ENCODE measurements around the gene DGKD. TPM values are rescaled to one million over a fixed set of nuclear protein-coding genes. Genes with fewer than 3 reads are reported as not detected.

Gene DGKD
- total and polyA plus RNA-seq, 2 donors (not counting 1 experiment from before 2014, with no cell fraction given) = 224 to 396 TPM

GRCh38 chr2:233422649-233423551 is 68.6 kb downstream of the DGKD start:
- ChIA-PET POLR2A (interaction anchor here (0.6 to 1.2 kb wide), 4 partner anchors 11 to 709 kb away, joined by 3 to 4 read pairs (median 4); no protein-coding TSS in a partner anchor), CTCF (interaction anchor here (0.8 to 15.7 kb wide), 7 partner anchors 7 to 117 kb away, joined by 3 to 218 read pairs (median 5); no protein-coding TSS in a partner anchor)
- Histone ChIP-seq H3K9me3 (ENCODE audit: control extremely low read depth in 1 of 3, control insufficient read depth in 2 of 3, insufficient read depth in 1 of 3, low read length in 2 of 3) (no peaks in the 10 kb centered on the region), H3K36me3 (replicated peaks in 1 of 2; ENCODE audit: control extremely low read depth in 1 of 2, control insufficient read depth in 1 of 2, extremely low read depth in 1 of 2, insufficient read depth in 2 of 2, low read length in 1 of 2) (peaks cover 2 to 46% of the 10 kb centered on the region in 2 experiments), H4K20me1 (ENCODE audit: control insufficient read depth, insufficient read depth, low read length, poor library complexity, severe bottlenecking) (peaks cover 36% of the 10 kb centered on the region), H3K4me3 (ENCODE audit: control extremely low read depth in 1 of 5, extremely low read depth in 1 of 5, insufficient read depth in 1 of 5, low read depth in 2 of 5, low read length in 4 of 5) (peak overlapping the region in 1 of 5 experiments; percentile 76), H2AFZ (ENCODE audit: insufficient read depth, low read depth, low read length, poor library complexity, severe bottlenecking) (no peak overlapping the region), H3K9ac (ENCODE audit: low read length) (peak overlapping the region; percentile 41), H3K79me2 (ENCODE audit: control insufficient read depth, insufficient read depth, low read length) (peaks cover 100% of the 10 kb centered on the region), H3K27ac (ENCODE audit: low read length in 2 of 2) (peak overlapping the region; percentile 91 to 92), H3K4me2 (replicated peaks; ENCODE audit: low read depth, low read length, poor library complexity, severe bottlenecking) (peak overlapping the region; percentile 76), H3K4me1 (ENCODE audit: control insufficient read depth in 2 of 2, insufficient read depth in 2 of 2, low read length in 2 of 2) (peaks cover 66 to 73% of the 10 kb centered on the region in 2 donors), H3K27me3 (replicated peaks in 1 of 4; ENCODE audit: control extremely low read depth in 1 of 4, control insufficient read depth in 3 of 4, insufficient read depth in 4 of 4, low read length in 3 of 4) (no peaks in the 10 kb centered on the region)
- Mint-ChIP-seq H3K4me1 (peaks cover 93% of the 10 kb centered on the region), H3K4me3 (peak overlapping the region; percentile 91), H3K27me3 (no peaks in the 10 kb centered on the region), H3K27ac (peak overlapping the region; percentile 97), H3K9me3 (ENCODE audit: insufficient read depth) (no peaks in the 10 kb centered on the region)
- no peak for TF ChIP-seq EZH2 (IDR thresholded peaks at IDR 0.05; ENCODE audit: borderline replicate concordance, insufficient read depth, low read depth, low read length, poor library complexity, severe bottlenecking)
- no peak for TF ChIP-seq CTCF (IDR thresholded peaks at IDR 0.05)
- intact Hi-C loops (cut with micrococcal nuclease) = loop anchor here (1.0 kb wide), 1 partner anchor 20 kb away; no protein-coding TSS in a partner anchor
- 99% methylated on average over 9 of the region's 12 CpGs for WGBS (ENCODE audit: insufficient coverage)
- no peak for ATAC-seq (ENCODE audit: low read depth)
- no peak for DNase-seq

- ChIA-PET CTCF (interaction anchor here (0.9 to 15.7 kb wide), 2 partner anchors 11 to 20 kb away, joined by 3 to 218 read pairs; no protein-coding TSS in a partner anchor), POLR2A (interaction anchor here (0.6 kb wide), 1 partner anchor 710 kb away, joined by 4 read pairs; no protein-coding TSS in a partner anchor)
- Histone ChIP-seq H3K9ac (ENCODE audit: low read length) (no peak overlapping the region), H2AFZ (ENCODE audit: insufficient read depth, low read depth, low read length, poor library complexity, severe bottlenecking) (no peak overlapping the region), H4K20me1 (ENCODE audit: control insufficient read depth, insufficient read depth, low read length, poor library complexity, severe bottlenecking) (peaks cover 42% of the 10 kb centered on the region), H3K79me2 (ENCODE audit: control insufficient read depth, insufficient read depth, low read length) (peaks cover 100% of the 10 kb centered on the region), H3K4me2 (replicated peaks; ENCODE audit: low read depth, low read length, poor library complexity, severe bottlenecking) (peak overlapping the region; percentile 76), H3K4me1 (ENCODE audit: control insufficient read depth in 2 of 2, insufficient read depth in 2 of 2, low read length in 2 of 2) (peaks cover 59 to 69% of the 10 kb centered on the region in 2 donors), H3K9me3 (ENCODE audit: control extremely low read depth in 1 of 3, control insufficient read depth in 2 of 3, insufficient read depth in 1 of 3, low read length in 2 of 3) (no peaks in the 10 kb centered on the region), H3K27ac (ENCODE audit: low read length in 2 of 2) (peak overlapping the region in 1 of 2 donors; percentile 92), H3K4me3 (ENCODE audit: control extremely low read depth in 1 of 5, extremely low read depth in 1 of 5, insufficient read depth in 1 of 5, low read depth in 2 of 5, low read length in 4 of 5) (no peak overlapping the region), H3K36me3 (replicated peaks in 1 of 2; ENCODE audit: control extremely low read depth in 1 of 2, control insufficient read depth in 1 of 2, extremely low read depth in 1 of 2, insufficient read depth in 2 of 2, low read length in 1 of 2) (peaks cover 2 to 49% of the 10 kb centered on the region in 2 experiments), H3K27me3 (replicated peaks in 1 of 4; ENCODE audit: control extremely low read depth in 1 of 4, control insufficient read depth in 3 of 4, insufficient read depth in 4 of 4, low read length in 3 of 4) (no peaks in the 10 kb centered on the region)
- no peaks in the 10 kb centered on the region for H3K9me3 Mint-ChIP-seq (ENCODE audit: insufficient read depth)
- no peak for ATAC-seq (ENCODE audit: low read depth)
- H3K27me3 Mint-ChIP-seq = no peaks in the 10 kb centered on the region
- peak overlapping the region; percentile 97 for H3K27ac Mint-ChIP-seq
- 100% methylated on average over 5 of the region's 6 CpGs for WGBS (ENCODE audit: insufficient coverage)
- H3K4me3 Mint-ChIP-seq = peak overlapping the region; percentile 41
- H3K4me1 Mint-ChIP-seq = peaks cover 92% of the 10 kb centered on the region
- DNase-seq = no peak
- TF ChIP-seq EZH2 (IDR thresholded peaks at IDR 0.05; ENCODE audit: borderline replicate concordance, insufficient read depth, low read depth, low read length, poor library complexity, severe bottlenecking) = no peak
- intact Hi-C loops (cut with micrococcal nuclease) = no loop called here
Observed at GRCh38 chr2:233423552-233423860, 69.2 kb downstream of the DGKD start.
